ENCODE data around the gene CCDC32. TPM values are rescaled to one million over a fixed set of nuclear protein-coding genes. Genes with fewer than 3 reads are reported as not detected.

The CCDC32 gene
- total RNA-seq, 4 donors from 2014 or later, result 31.2 to 41.3 (median 32.2) TPM

- Histone ChIP-seq H3K4me3 (peak overlapping the region; percentile 38 to 65 (median 60)), H3K27ac (peak overlapping the region in 1 of 4 donors; percentile 57)
Observed at GRCh38 chr15:40511472-40512133, 53.2 kb downstream of the CCDC32 start.

GRCh38 chr15:40511093-40511471, 53.8 kb downstream of the CCDC32 start:
- no peak for TF ChIP-seq POLR2A (IDR thresholded peaks at IDR 0.05)
- DNase-seq, result peak in 2 of 3 donors; percentile 46 to 56
- Histone ChIP-seq H3K4me3 (peak overlapping the region; percentile 38 to 65 (median 60)), H3K36me3 (no peaks in the 10 kb centered on the region), H3K4me1 (peaks cover 0 to 23% (median 8%) of the 10 kb centered on the region in 4 donors), H3K27me3 (no peaks in the 10 kb centered on the region), H3K27ac (peak overlapping the region in 1 of 4 donors; percentile 57), H3K9me3 (no peaks in the 10 kb centered on the region)

More at GRCh38 chr15:40511472-40512133, 53.2 kb downstream of the CCDC32 start:
- Histone ChIP-seq H3K27me3 (no peaks in the 10 kb centered on the region), H3K9me3 (no peaks in the 10 kb centered on the region), H3K36me3 (no peaks in the 10 kb centered on the region), H3K4me1 (peaks cover 0 to 23% (median 8%) of the 10 kb centered on the region in 4 donors)
- TF ChIP-seq POLR2A (IDR thresholded peaks at IDR 0.05), result no peak
- TF ChIP-seq, protein P1, sequence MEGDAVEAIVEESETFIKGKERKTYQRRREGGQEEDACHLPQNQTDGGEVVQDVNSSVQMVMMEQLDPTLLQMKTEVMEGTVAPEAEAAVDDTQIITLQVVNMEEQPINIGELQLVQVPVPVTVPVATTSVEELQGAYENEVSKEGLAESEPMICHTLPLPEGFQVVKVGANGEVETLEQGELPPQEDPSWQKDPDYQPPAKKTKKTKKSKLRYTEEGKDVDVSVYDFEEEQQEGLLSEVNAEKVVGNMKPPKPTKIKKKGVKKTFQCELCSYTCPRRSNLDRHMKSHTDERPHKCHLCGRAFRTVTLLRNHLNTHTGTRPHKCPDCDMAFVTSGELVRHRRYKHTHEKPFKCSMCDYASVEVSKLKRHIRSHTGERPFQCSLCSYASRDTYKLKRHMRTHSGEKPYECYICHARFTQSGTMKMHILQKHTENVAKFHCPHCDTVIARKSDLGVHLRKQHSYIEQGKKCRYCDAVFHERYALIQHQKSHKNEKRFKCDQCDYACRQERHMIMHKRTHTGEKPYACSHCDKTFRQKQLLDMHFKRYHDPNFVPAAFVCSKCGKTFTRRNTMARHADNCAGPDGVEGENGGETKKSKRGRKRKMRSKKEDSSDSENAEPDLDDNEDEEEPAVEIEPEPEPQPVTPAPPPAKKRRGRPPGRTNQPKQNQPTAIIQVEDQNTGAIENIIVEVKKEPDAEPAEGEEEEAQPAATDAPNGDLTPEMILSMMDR (IDR thresholded peaks at IDR 0.05), result peak in 1 of 6 experiments; percentile 20
- peak in 2 of 3 donors; percentile 77 to 87 for DNase-seq

GRCh38 chr15:40510201-40510600, 54.6 kb downstream of the CCDC32 start:
- H3K27me3 ChIP-seq, result no peaks in the 10 kb centered on the region
- no peak overlapping the region for H3K27ac ChIP-seq
- no peaks in the 10 kb centered on the region for H3K9me3 ChIP-seq
- DNase-seq, result no peak
- no peak for TF ChIP-seq POLR2A (IDR thresholded peaks at IDR 0.05)
- TF ChIP-seq, protein P1 (IDR thresholded peaks at IDR 0.05), result no peak
- H3K4me3 ChIP-seq, result no peak overlapping the region
- H3K4me1 ChIP-seq, result peaks cover 0 to 23% (median 8%) of the 10 kb centered on the region in 4 donors
- H3K36me3 ChIP-seq, result no peaks in the 10 kb centered on the region

GRCh38 chr15:40508216-40508615, 56.6 kb downstream of the CCDC32 start:
- no peak overlapping the region for H3K27ac ChIP-seq
- TF ChIP-seq, protein P1 (IDR thresholded peaks at IDR 0.05), result no peak
- TF ChIP-seq POLR2A (IDR thresholded peaks at IDR 0.05), result no peak

DNA sequence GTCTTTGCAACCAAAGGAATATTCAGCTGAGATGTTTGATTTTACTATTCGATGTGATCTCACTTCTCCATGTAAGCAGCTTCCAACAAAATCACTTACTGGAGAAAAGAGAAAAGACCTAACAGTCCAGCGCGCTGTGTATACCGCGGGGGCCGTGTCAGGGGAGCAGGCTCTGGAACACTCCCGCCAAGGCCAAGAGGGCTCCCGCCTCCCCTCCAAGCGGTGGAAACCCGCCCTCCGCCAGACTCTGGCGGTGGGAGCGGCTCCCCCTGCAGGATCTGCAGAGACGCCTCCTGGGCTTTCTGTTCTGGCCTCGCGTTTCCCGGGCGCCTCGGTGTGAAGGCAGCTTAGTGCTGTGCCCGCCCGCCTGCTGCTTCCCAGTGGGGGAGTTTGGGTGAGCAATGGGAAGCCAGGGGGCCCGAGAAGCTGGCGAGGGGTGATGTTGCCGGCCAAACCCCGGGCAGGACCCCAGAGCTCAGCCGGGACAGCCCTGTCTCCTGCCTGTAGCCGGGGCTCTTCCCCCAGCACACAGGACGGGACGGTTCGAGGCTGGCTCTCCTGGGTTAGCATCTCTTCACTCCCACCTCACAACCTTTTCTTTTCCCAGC, 57.8 kb downstream of the CCDC32 start:
- H3K4me3 ChIP-seq, result peak overlapping the region in 3 of 4 donors; percentile 14 to 41 (median 41)
- no peaks in the 10 kb centered on the region for H3K27me3 ChIP-seq
- no peak overlapping the region for H3K27ac ChIP-seq

More at GRCh38 chr15:40508216-40508615, 56.6 kb downstream of the CCDC32 start:
- DNase-seq, result no peak
- Histone ChIP-seq H3K4me1 (peaks cover 0 to 23% (median 8%) of the 10 kb centered on the region in 4 donors), H3K27me3 (no peaks in the 10 kb centered on the region), H3K36me3 (no peaks in the 10 kb centered on the region), H3K4me3 (no peak overlapping the region), H3K9me3 (no peaks in the 10 kb centered on the region)

More for the DNA sequence above, 57.8 kb downstream of the CCDC32 start:
- peak; percentile 59 to 79 (median 79) for DNase-seq
- no peaks in the 10 kb centered on the region for H3K36me3 ChIP-seq
- H3K4me1 ChIP-seq, result peaks cover 0 to 21% (median 8%) of the 10 kb centered on the region in 4 donors
- no peak for TF ChIP-seq POLR2A (IDR thresholded peaks at IDR 0.05)
- TF ChIP-seq, protein P1 (IDR thresholded peaks at IDR 0.05), result peak; percentile 32 to 61 (median 54)
- H3K9me3 ChIP-seq, result no peaks in the 10 kb centered on the region

Small RNAs within 50 kb of the gene (small RNA-seq; reads per million reads assigned to genes)
- gene RF00017 (0 reads per million in 2 donors), gene RNU6-516P (0 reads per million in 2 donors)

Other genes with a start within 250 kb of the CCDC32 start
- gene INAFM2, start 241.3 kb downstream of the CCDC32 start, total RNA-seq, result 10 to 100 TPM in 1 of 4 donors, 1 to 10 TPM in 3; 6.2 to 10.7 (median 8.9) TPM
- gene CCDC9B, start 224.1 kb downstream of the CCDC32 start, total RNA-seq, result 10 to 100 TPM; 14.4 to 55.6 (median 37.7) TPM
- 1,000 to 10,000 TPM in 3 of 4 donors, 100 to 1,000 TPM in 1; 519 to 6,265 (median 3,022) TPM for gene PHGR1, start 214.0 kb downstream of the CCDC32 start, total RNA-seq
- 10 to 100 TPM in 1 of 4 donors, 1 to 10 TPM in 3; 1.7 to 27.5 (median 7.4) TPM for gene DISP2, start 206.8 kb downstream of the CCDC32 start, total RNA-seq
- gene KNSTRN, start 182.3 kb downstream of the CCDC32 start, total RNA-seq, result 10 to 100 TPM in 1 of 4 donors, 1 to 10 TPM in 3; 4.7 to 63.5 (median 6.5) TPM
- 10 to 100 TPM; 42.9 to 87.6 (median 71.1) TPM for gene IVD, start 159.2 kb downstream of the CCDC32 start, total RNA-seq
- 10 to 100 TPM in 3 of 4 donors, 1 to 10 TPM in 1; 8.3 to 41.0 (median 31.4) TPM for gene BAHD1, start 124.1 kb downstream of the CCDC32 start, total RNA-seq
- 1 to 10 TPM in 3 of 4 donors, under 1 TPM in 1; 0.83 to 3.5 (median 2.6) TPM for gene CHST14, start 94.1 kb downstream of the CCDC32 start, total RNA-seq
- gene RPUSD2, start 4.3 kb upstream of the CCDC32 start, total RNA-seq, result 10 to 100 TPM in 1 of 4 donors, 1 to 10 TPM in 3; 4.7 to 21.5 (median 6.8) TPM
- 10 to 100 TPM in 2 of 4 donors, 1 to 10 TPM in 2; 6.6 to 26.6 (median 12.8) TPM for gene KNL1, start 29.2 kb upstream of the CCDC32 start, total RNA-seq
- 1 to 10 TPM in 3 of 4 donors, not detected in 1; 1.1 to 7.4 (median 1.2) TPM for gene RAD51, start 130.1 kb upstream of the CCDC32 start, total RNA-seq
- gene RMDN3, start 190.2 kb upstream of the CCDC32 start, total RNA-seq, result 10 to 100 TPM; 69.2 to 94.7 (median 74.0) TPM
- 100 to 1,000 TPM in 3 of 4 donors, 10 to 100 TPM in 1; 81.7 to 286 (median 136) TPM for gene GCHFR, start 199.0 kb upstream of the CCDC32 start, total RNA-seq
- 1 to 10 TPM in 2 of 4 donors, not detected in 2; 1.1 to 1.3 TPM for gene C15orf62, start 204.9 kb upstream of the CCDC32 start, total RNA-seq
- 100 to 1,000 TPM in 1 of 4 donors, 10 to 100 TPM in 3; 56.9 to 110 (median 79.9) TPM for gene ZFYVE19, start 242.0 kb upstream of the CCDC32 start, total RNA-seq
- 10 to 100 TPM; 26.9 to 37.1 (median 32.9) TPM for gene DNAJC17, start 242.4 kb upstream of the CCDC32 start, total RNA-seq